ENCODE results near the gene ADAM30. TPM values are rescaled to one million over a fixed set of nuclear protein-coding genes. Genes with fewer than 3 reads are reported as not detected.

ADAM30 gene
- not detected in 2 replicates for total RNA-seq

GRCh38 chr1:119896303-119896702 lies at the start of gene ADAM30:
TSS of gene ADAM30 (minus strand) at chr1:119896515. CDS start at chr1:119896336, 179 bp downstream.

Other genes starting within 250 kb of the ADAM30 start
- 6.4 and 8.0 TPM in 2 replicates for gene ZNF697, start 248.2 kb downstream of the ADAM30 start, total RNA-seq
- 57.3 and 72.9 TPM in 2 replicates for gene PHGDH, start 184.6 kb downstream of the ADAM30 start, total RNA-seq
- gene HMGCS2, start 127.6 kb downstream of the ADAM30 start, total RNA-seq = not detected in 2 replicates
- gene REG4, start 85.1 kb downstream of the ADAM30 start, total RNA-seq = not detected in 2 replicates
- 67.0 and 68.6 TPM in 2 replicates for gene NOTCH2, start 173.1 kb upstream of the ADAM30 start, total RNA-seq